ENCODE data around the gene BCORL1. TPM values are rescaled to one million over a fixed set of nuclear protein-coding genes. Genes with fewer than 3 reads are reported as not detected.

Gene BCORL1
- total RNA-seq, 1 experiment from 2014 or later: 30.8 TPM

- H3K27ac ChIP-seq (ENCODE audit: low read depth, low read length): no peak overlapping the region; the same call in 1 of the 2 replicates
- intact Hi-C loops (cut with micrococcal nuclease): loop anchor here (5.0 kb wide), 2 partner anchors 133 to 453 kb away; no protein-coding TSS in a partner anchor
- no peaks in the 10 kb centered on the region for H3K9me2 ChIP-seq (ENCODE audit: insufficient read depth)
- peak overlapping the region in 1 of 2 experiments; percentile 23; a peak in 2 of 4 replicates for H3K4me3 ChIP-seq (replicated peaks in 1 of 2; ENCODE audit: low read depth in 1 of 2, low read length in 2 of 2)
- no peaks in the 10 kb centered on the region for H3K36me3 ChIP-seq (ENCODE audit: control insufficient read depth in 1 of 2, insufficient read depth in 2 of 2, low read length in 2 of 2)
- H3K79me2 ChIP-seq (ENCODE audit: insufficient read depth, low read length): no peaks in the 10 kb centered on the region
- H3K9ac ChIP-seq (ENCODE audit: low read length): peak overlapping the region; percentile 25; the same call in 1 of the 2 replicates
- ATAC-seq: peak; percentile 91
- peaks cover 2 to 9% of the 10 kb centered on the region in 2 experiments; a peak in 3 of 4 replicates for H3K4me1 ChIP-seq (ENCODE audit: control insufficient read depth in 1 of 2, insufficient read depth in 2 of 2, low read length in 2 of 2)
- no peaks in the 10 kb centered on the region for H3K9me3 ChIP-seq (ENCODE audit: control insufficient read depth in 1 of 2, insufficient read depth in 1 of 2, low read depth in 1 of 2, low read length in 2 of 2)
- DNase-seq (ENCODE audit: low read depth, low spot score): peak; percentile 12
- peak overlapping the region; percentile 55 for H3K4me2 ChIP-seq (ENCODE audit: low read length)
- ChIA-PET POLR2A (no interaction called here), CTCF (interaction anchor here (0.8 to 1.8 kb wide), 11 partner anchors 10 to 459 kb away, joined by 3 to 14 read pairs (median 4); no protein-coding TSS in a partner anchor), RAD21 (ENCODE audit: low non-redundant PET in 1 of 2, low total read pairs in 2 of 2, uncharacterized antibody in 2 of 2, unreplicated experiment in 2 of 2) (interaction anchor here in 1 of 2 experiments (0.7 kb wide), 1 partner anchor 135 kb away, joined by 5 read pairs; no protein-coding TSS in a partner anchor)
- H4K20me1 ChIP-seq (ENCODE audit: insufficient read depth): no peaks in the 10 kb centered on the region
- TF ChIP-seq ZFX (IDR thresholded peaks at IDR 0.05): peak; percentile 22; the same call in 1 of the 2 replicates
- TF ChIP-seq POLR2A (IDR thresholded peaks at IDR 0.05; ENCODE audit: borderline replicate concordance, extremely low read depth, insufficient read depth, insufficient read length): no peak
- no peak for TF ChIP-seq ZNF274 (IDR thresholded peaks at IDR 0.05; ENCODE audit: low read depth, low read length)
- TF ChIP-seq ATF3 (IDR thresholded peaks at IDR 0.05): no peak
- no peak for TF ChIP-seq JUND (IDR thresholded peaks at IDR 0.05)
- no peak for TF ChIP-seq REST (IDR thresholded peaks at IDR 0.05; ENCODE audit: low read depth)
- TF ChIP-seq EZH2 (IDR thresholded peaks at IDR 0.05): no peak
- no peak for TF ChIP-seq ZBTB33 (IDR thresholded peaks at IDR 0.05; ENCODE audit: extremely low read depth, insufficient replicate concordance, low read length)
- peak; percentile 90 for TF ChIP-seq MAX (IDR thresholded peaks at IDR 0.05)
- peak; percentile 63 to 73 (median 64); a peak in 5 of 6 replicates for TF ChIP-seq CTCF (IDR thresholded peaks at IDR 0.05 in 2 of 3, conservative IDR thresholded peaks at IDR 0.05 in 1 of 3; ENCODE audit: borderline replicate concordance in 1 of 3, insufficient read depth in 1 of 3, low read depth in 2 of 3, low read length in 2 of 3)
- TF ChIP-seq SP1 (IDR thresholded peaks at IDR 0.05; ENCODE audit: low read depth): no peak
- TF ChIP-seq TCF7L2 (IDR thresholded peaks at IDR 0.05; ENCODE audit: borderline replicate concordance, extremely low read depth, insufficient read depth, insufficient read length): no peak
- peak; percentile 35; the same call in 1 of the 2 replicates for TF ChIP-seq POLR2AphosphoS5 (IDR thresholded peaks at IDR 0.05; ENCODE audit: low read depth, low read length)
- peak; percentile 85 for TF ChIP-seq RAD21 (IDR thresholded peaks at IDR 0.05; ENCODE audit: low read depth)
- TF ChIP-seq CBX3 (IDR thresholded peaks at IDR 0.05; ENCODE audit: low read depth): no peak
- no peak for TF ChIP-seq CEBPB (IDR thresholded peaks at IDR 0.05; ENCODE audit: low read depth)
- no peaks in the 10 kb centered on the region for H3K27me3 ChIP-seq (ENCODE audit: insufficient read depth, low read length)
- BruUV-seq (replicated peaks): no TSS peak
- H2AFZ ChIP-seq (ENCODE audit: low read depth, low read length, poor library complexity, severe bottlenecking): no peak overlapping the region
Observed at GRCh38 chrX:130060122-130061069, 78.0 kb downstream of the BCORL1 start.
